SK-N-MC (cell line): Measurements from ENCODE around the gene KCTD10.

ENCODE experiments used
- EZH2 ChIP-seq: fragments of 200-600 bp; sonication (generic); IDR thresholded peaks from one replicate; pipeline ENCODE4 v1.6.1; 2017; ENCODE audit warnings: antibody characterized with exemption
- FOXP2 ChIP-seq: optimal IDR thresholded peaks from 2 replicates; pipeline ENCODE3; 2011; ENCODE audit warnings: mild to moderate bottlenecking, moderate library complexity; ENCODE audit not compliant: insufficient read depth; ENCODE audit errors: extremely low read length, control extremely low read depth
- POLR2AphosphoS5 ChIP-seq: IDR thresholded peaks from 2 replicates; pipeline ENCODE4 v1.6.1; 2012; ENCODE audit warnings: mild to moderate bottlenecking, low read depth, low read length, borderline replicate concordance

- no peak for TF ChIP-seq POLR2AphosphoS5
- TF ChIP-seq EZH2, result no peak
- no peak for TF ChIP-seq FOXP2
Measured at GRCh38 chr12:109482894-109483293, 5.8 kb upstream of the KCTD10 start.
